Measurements from ENCODE around the gene SLC13A4.
"Not testable (repeated sequence)": the region's sequence is repeated elsewhere in the genome, so short reads cannot be mapped to it uniquely, and the experiment has no call there.

The SLC13A4 gene
- long read RNA-seq, partial matches to known transcripts: 0 of 2 reads
- long read RNA-seq, other reads (novel, unspliced or antisense): 2 of 2 reads

- H3K4me3 ChIP-seq (replicated peaks; ENCODE audit: insufficient read depth, low read length): no peak within 1 kb of the TSS
- H3K27me3 ChIP-seq (ENCODE audit: insufficient read depth, poor library complexity, severe bottlenecking): no peaks in the 10 kb centered on the region
- TF ChIP-seq GABPA (IDR thresholded peaks at IDR 0.05; ENCODE audit: low read depth) (no peak), SPI1 (IDR thresholded peaks at IDR 0.05; ENCODE audit: borderline replicate concordance, low read depth) (no peak), REST (IDR thresholded peaks at IDR 0.05; ENCODE audit: insufficient replicate concordance, low read depth) (no peak), POLR2AphosphoS5 (IDR thresholded peaks at IDR 0.05; ENCODE audit: low read depth) (no peak), CTCF (IDR thresholded peaks at IDR 0.05; ENCODE audit: insufficient read depth, low read length) (no peak)
- DNase-seq (ENCODE audit: low read depth in 1 of 2, low spot score in 1 of 2): no peak
- H3K27ac ChIP-seq (replicated peaks): no peak within 1 kb of the TSS
Measured at GRCh38 chr7:135728136-135728669, at the start of gene SLC13A4. Gene SLC13A4 (minus strand): TSS chr7:135728186. CDS start chr7:135727496, 690 bp downstream.

- not testable (repeated sequence) for H3K27me3 ChIP-seq (ENCODE audit: insufficient read depth, poor library complexity, severe bottlenecking); DNase-seq (ENCODE audit: low read depth in 1 of 2, low spot score in 1 of 2); H3K4me3 ChIP-seq (replicated peaks; ENCODE audit: insufficient read depth, low read length); H3K27ac ChIP-seq (replicated peaks)
Measured at GRCh38 chr7:135775915-135776314, 47.9 kb upstream of the SLC13A4 start.

GRCh38 chr7:135775230-135775629, 47.2 kb upstream of the SLC13A4 start:
- Histone ChIP-seq H3K4me3 (replicated peaks; ENCODE audit: insufficient read depth, low read length) (no peak overlapping the region), H3K27ac (replicated peaks) (no peak overlapping the region), H3K27me3 (ENCODE audit: insufficient read depth, poor library complexity, severe bottlenecking) (no peaks in the 10 kb centered on the region)
- TF ChIP-seq CTCF (IDR thresholded peaks at IDR 0.05; ENCODE audit: insufficient read depth, low read length): no peak
- TF ChIP-seq REST (IDR thresholded peaks at IDR 0.05; ENCODE audit: insufficient replicate concordance, low read depth): no peak
- no peak for TF ChIP-seq SPI1 (IDR thresholded peaks at IDR 0.05; ENCODE audit: borderline replicate concordance, low read depth)
- no peak for TF ChIP-seq POLR2AphosphoS5 (IDR thresholded peaks at IDR 0.05; ENCODE audit: low read depth)
- no peak for TF ChIP-seq GABPA (IDR thresholded peaks at IDR 0.05; ENCODE audit: low read depth)
- DNase-seq (ENCODE audit: low read depth in 1 of 2, low spot score in 1 of 2): no peak

- H3K27ac ChIP-seq (replicated peaks): no peak overlapping the region
- no peaks in the 10 kb centered on the region for H3K27me3 ChIP-seq (ENCODE audit: insufficient read depth, poor library complexity, severe bottlenecking)
- DNase-seq (ENCODE audit: low read depth in 1 of 2, low spot score in 1 of 2): no peak
- no peak for TF ChIP-seq REST (IDR thresholded peaks at IDR 0.05; ENCODE audit: insufficient replicate concordance, low read depth)
- no peak for TF ChIP-seq CTCF (IDR thresholded peaks at IDR 0.05; ENCODE audit: insufficient read depth, low read length)
- TF ChIP-seq POLR2AphosphoS5 (IDR thresholded peaks at IDR 0.05; ENCODE audit: low read depth): no peak
- TF ChIP-seq GABPA (IDR thresholded peaks at IDR 0.05; ENCODE audit: low read depth): no peak
- no peak for TF ChIP-seq SPI1 (IDR thresholded peaks at IDR 0.05; ENCODE audit: borderline replicate concordance, low read depth)
- H3K4me3 ChIP-seq (replicated peaks; ENCODE audit: insufficient read depth, low read length): no peak overlapping the region
Measured at GRCh38 chr7:135774284-135774683, 46.3 kb upstream of the SLC13A4 start.

Measured in HL-60 (cell line).